HG03280 (cell line): Measurements from ENCODE around the gene MAML3.

Experiments used
- ATAC-seq: cut with Tn5 transposase; IDR thresholded peaks from one replicate; pipeline ENCODE4 v1.9.1; 2021; ENCODE audit warnings: mild to moderate bottlenecking, moderate library complexity; ENCODE audit not compliant: unreplicated experiment

The MAML3 gene

DNA sequence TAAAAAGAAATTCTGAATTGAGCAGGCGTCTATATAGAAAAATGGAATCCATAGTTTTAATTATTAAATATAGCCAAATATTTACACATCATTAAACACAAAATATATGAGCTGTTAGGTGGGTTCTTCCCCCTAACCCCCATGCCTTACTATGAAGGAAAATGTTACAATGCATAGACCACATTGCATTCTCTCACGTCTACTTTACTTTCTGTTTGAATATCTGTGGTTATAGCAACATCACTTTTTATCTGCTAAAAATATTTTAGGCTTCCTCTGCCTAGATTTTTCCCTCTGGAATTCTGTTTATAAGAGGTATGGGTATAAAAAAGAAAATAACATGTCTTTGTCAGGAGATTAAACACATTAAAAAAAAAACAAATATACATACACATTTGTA is 73.1 kb downstream of the MAML3 start:
- ATAC-seq = no peak

DNA sequence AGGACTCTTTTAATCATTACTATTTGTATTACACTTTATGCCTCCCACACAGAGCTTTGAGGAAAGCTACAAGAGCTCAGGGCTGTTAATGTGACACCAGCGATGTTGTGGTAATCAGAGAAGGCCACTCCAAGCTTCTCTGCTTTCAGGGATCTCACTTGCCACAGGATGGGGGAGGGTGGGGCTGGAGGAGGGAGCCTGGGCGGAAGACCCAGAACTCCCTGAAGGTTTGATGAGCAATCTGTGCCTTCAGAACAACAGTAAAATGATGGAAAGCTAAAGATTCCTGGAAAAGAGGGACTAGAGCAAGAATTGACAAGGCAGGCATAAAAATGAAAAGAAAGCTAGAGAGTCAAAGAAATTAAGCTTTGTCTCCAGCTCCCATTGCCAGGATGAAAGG is 75.6 kb downstream of the MAML3 start:
- no peak for ATAC-seq

DNA sequence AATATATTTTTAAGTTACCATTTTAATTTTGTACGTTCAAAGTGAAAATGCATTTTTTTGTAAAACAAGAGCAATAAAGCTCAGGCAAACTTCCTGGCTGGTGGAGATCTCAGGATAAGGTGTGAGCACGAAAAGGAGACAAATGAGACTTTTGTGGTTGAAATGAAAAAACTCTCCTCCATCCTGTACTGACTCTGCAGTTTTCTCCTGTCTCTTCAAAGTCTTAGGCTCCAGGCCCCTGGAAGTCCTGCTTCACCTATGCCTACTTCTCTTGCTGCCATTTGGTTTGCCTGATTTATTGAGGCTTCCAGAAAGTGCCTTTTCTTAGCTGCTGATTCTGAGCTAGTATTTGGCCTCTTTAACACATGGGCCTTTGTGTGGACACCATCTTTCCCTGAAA is 77.7 kb downstream of the MAML3 start:
- no peak for ATAC-seq

DNA sequence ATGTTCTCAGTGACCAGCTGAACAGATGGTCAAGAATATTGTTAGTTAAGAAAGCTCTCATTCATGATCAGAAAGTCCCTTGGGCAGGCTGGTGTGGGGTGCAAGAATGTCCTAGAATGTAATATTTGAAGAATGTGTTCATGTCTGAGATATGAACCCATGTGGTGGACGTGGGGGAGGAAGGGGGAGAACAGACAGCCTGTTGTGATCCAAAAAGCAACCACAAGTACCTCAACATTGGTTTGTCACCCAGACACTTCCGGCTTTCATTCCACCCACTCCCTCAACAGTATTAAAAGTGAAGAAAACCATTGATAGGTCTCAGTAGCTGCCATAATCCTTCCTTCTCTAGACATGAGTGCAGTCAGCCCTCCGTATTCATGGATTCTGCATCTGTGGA is 82.2 kb downstream of the MAML3 start:
- ATAC-seq = peak; percentile 70

DNA sequence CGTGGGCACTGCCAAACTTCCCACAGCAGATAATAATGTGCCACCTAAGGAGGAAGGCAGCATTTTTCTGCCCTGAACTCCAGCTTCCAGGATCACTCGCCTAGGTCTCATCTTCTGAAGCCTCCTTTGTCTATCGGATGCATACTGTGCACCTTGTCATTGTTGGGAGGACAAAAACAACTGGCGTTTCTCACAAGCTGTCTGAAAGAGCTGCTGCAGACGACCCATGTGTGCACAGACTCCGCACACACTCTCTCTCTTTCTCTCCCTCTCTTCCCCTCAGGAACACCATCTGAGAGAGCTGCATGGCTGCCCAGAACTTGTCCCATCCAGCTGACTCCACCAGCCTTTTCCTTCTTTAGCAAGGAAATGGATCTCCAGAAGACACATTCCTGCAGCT is 83.0 kb downstream of the MAML3 start:
- ATAC-seq = no peak

DNA sequence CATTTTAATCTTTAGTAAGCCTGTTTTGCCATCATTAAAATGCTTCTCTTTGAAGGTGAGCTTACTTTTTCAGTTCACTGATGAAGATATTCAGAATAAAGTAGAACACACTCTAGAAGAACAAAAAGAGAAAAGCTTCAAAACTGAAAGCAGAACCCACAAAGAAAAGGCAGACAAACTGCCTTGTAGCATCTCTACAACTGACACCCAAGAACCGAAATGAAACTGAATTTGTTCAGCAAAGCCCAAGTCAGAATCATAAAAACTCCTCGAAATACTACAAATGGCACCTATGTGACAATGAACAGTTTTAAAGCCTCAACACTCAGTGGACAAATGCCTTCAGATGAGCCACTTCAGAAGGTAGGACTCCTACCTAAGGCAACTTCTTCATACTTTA is 83.6 kb downstream of the MAML3 start:
- ATAC-seq = no peak

DNA sequence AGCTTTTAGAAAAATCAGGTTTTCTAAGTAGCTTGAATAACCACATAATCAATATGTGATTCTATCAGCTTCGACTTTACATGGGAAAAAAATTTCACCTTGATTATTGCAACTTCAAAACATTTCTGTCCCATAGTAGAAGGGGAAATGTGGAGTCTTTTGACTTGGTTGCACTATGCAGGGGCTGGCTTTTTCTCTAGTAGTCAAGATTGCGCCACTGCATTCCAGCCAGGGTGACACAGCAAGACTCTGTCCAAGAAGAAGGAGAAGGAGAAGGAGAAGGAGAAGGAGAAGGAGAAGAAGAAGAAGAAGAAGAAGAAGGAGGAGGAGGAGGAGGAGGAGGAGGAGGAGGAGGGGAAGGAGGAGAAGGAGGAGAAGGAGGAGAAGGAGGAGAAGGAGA is 84.9 kb downstream of the MAML3 start:
- no peak for ATAC-seq

DNA sequence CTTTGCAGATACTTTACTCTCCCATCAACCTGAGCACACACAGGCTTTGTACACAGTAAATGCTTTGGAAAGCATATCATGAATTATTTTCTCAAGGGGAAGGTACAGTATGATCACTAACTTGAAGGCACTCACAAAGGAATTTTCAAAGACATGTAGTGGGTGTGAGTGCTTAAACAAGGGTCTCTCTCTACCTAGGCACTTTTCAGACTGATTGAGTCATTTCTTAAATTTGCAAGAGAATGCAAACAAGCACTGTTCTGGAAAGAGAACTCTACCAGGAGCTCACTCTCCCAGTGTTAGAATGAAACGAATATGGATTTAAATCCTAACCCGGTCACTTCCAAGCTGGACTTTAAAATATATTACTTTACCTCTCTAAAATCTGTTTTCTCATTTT is 85.7 kb downstream of the MAML3 start:
- ATAC-seq = no peak

DNA sequence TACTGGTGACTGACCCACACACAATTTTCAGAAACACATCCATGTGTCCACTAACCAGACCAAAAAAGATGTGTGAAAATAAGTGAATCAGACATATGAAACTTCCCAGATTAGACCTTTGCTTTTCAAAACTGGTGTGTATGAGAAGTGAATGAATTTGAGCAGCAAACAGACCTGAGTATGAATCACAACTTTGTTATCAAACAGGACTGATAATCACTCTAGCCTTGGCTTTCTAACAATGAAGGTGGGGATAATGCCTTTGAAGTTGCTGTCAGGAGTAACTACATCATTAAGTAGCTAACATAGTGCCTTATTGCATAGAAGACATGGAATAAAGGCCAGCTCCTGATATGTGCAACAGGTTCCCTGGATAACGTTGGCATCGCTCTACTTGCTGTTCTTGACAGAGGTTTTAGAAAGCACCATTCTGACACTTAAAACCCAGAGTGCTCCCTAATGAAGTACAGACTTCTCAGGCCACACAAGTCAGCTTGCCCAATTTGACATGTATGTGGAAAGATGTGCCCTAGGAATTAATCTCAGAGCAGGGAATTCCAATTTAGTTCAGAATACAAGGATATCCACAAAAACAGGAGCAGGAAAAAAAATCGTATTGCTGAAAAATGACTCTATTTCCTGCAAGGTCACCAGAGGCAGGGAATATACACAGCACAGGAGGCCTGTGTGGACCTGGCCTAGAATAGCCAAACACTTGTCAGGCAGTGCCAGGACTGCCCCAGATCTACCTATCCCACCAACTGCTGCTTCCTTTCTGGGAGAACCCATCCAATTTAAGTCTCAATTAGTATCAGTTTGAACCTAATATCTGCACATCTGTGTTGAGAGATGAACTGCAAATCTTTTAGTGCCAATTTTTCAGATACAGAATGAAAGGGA is 87.7 kb downstream of the MAML3 start:
- no peak for ATAC-seq

DNA sequence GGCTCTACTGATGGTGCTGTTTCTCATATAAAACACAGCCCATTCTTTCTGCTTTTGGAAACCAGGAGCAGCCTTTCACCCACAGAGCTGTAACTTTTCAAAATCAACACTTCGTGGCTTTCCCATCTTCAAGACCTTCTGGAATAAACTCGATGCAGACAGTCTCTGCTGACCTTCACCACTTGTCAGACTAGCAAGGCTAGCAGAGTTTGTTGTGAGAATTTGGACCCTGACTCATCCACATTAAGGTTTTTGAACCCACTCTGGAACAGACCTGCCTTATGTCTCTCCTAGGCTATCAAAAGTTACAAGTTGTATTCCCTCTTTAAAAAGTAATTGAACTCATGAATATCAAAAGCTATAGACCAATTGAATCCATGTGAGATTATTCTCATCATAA is 88.6 kb downstream of the MAML3 start:
- ATAC-seq = no peak

DNA sequence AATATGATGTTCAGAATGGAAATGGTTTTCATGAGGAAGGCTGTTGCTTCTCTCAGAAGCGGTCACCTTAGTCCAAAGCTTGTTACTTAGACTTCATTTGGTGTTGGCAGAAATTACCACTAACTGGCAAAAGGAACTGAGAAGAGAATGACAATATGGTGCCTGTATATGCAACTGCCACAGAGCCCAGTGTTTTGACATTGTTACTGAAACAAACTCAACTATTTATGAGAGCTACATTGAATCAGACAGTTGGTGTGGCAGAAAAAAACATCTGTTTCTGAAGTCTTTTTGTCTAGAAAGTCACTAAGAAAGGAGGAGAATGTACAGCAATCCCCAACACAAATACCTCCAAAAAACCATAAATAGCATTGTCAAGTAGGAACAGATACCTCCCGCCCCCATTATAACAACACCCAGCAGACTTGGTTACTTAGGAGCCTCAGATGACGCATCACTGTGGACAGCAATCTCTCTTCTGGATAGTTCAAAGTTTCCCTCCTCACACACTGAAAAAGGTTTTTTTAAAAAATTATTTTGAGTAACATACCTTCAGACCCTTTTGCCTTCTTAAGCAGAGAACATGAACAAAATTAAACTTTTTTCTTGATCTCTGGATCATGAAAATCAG is 92.2 kb downstream of the MAML3 start:
- no peak for ATAC-seq

DNA sequence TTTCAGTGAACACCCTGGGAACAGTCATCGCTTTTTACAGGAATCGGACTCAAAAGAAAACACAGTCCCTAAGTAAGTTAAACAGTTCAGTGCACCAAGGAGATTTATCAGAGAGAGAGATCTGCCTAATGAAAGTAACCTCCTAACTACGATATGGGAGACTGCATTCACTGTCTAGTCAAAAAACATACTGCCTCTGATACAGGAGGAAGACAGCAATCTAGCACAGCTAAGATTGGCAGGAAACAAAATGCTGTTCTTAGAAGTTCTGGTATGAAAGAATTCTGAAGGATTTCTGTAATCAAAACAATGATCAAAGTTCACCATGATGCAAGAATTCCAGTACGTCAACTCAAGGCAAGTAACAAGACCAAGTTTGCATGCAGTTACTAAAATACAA is 92.8 kb downstream of the MAML3 start:
- no peak for ATAC-seq

DNA sequence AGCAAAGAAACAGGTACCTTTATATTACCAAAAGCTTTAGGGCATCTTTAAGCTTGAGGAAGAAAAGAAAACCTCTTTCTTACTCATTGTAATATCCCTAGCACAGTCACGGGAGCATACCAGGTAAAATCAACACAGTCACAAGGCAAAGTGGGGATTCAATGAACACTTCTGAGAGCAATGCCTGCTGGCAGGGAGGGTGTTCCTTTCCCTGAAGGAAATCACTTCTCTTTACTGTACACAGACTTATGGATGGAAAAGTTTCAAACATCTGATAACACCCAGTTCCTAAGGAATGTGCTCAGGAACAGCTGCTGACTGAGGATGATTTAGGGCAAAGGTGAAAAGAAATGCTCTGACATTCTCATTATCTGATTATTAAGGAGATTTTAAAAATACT is 94.8 kb downstream of the MAML3 start:
- no peak for ATAC-seq

DNA sequence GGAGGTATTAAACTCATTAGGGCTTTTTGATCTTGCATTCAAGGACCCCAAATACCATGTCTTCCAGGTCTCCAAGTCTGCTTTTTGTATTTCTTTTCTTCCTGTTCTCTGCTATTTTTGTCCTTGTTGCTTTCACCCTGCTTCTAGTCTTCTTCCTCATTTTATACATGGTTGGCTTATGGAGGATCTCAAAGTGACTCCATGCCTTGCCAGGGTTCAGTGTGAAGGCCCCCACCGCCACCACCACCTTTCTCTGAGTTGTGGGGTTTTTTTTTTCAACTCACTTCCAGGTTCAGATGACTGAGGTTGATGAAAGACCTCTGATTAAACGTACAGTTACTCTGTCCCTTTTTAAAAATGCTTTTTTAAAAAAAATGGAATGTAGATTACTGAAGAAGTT is 96.3 kb downstream of the MAML3 start:
- no peak for ATAC-seq

DNA sequence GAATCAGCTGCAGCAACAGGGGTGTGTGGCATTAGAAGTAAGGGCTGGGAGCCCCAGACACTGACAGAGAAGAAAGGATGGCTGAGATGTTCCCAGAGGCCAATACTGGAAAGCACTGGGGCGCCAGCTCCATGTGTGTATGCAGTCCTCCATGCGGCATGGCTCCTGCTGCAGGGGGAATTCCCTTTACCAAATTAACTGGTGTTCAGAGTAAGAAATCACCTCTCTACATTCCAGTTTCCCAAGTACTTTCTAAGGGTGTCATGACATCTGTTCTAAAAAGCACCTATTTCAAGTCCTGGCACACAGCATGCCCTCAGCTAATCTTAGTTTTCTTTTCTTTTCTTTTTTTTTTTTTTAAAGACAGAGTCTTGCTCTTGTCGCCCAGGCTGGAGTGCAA is 98.0 kb downstream of the MAML3 start:
- no peak for ATAC-seq

DNA sequence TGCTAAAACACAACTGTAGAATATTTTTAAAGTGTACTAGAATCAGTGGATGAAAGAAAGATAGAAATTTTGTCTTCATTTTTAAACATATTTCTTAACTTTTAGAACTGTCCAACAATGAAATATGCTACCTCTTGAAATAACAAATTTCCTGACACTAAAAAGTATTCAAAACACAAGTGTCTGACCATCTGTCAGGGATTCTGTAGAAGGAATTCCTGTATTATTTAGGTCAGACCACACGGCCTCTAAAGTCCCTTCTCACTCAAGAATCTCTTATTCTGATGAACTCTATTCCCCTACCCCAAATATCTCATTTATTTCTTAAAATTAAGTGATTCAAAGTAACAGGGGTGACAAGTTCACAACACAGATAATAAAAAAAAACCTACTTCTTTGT is 99.1 kb downstream of the MAML3 start:
- ATAC-seq = no peak

DNA sequence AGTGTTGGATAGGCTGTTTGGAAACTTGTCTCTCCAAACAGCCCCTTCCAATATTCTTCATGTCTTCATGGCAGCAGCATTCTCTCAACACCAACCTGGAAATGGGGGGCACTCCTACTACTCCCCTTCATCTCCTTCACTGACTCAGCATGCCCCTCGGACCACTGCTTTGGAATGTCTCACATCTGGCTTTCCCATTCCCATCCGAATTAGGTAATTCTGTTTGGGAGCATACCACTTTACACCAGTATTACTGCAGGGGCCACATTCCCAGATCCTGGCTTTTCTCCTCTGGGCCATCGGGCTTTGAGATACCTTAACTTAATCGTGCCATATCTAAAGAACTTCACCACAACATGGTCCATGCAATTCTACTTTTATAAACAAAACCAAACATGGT is 100.8 kb downstream of the MAML3 start:
- no peak for ATAC-seq

DNA sequence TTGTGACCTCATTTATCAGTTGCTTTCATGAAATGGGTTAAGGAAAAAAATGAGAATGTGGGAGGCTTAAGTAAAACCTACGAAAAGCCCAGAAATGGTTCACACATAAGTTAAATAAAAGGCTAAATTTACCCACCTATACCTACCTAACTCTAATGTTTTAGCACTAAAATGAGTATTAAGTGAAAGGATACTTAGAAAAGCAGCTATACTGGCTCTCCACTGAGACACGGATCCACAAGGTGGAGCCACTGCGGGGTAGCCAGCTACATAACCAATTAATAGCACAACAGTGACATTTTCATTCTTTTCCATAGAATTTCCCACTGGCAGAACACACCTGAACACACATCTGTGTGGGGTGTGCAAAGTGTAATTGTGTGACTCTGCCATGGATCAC is 101.9 kb downstream of the MAML3 start:
- ATAC-seq = no peak

DNA sequence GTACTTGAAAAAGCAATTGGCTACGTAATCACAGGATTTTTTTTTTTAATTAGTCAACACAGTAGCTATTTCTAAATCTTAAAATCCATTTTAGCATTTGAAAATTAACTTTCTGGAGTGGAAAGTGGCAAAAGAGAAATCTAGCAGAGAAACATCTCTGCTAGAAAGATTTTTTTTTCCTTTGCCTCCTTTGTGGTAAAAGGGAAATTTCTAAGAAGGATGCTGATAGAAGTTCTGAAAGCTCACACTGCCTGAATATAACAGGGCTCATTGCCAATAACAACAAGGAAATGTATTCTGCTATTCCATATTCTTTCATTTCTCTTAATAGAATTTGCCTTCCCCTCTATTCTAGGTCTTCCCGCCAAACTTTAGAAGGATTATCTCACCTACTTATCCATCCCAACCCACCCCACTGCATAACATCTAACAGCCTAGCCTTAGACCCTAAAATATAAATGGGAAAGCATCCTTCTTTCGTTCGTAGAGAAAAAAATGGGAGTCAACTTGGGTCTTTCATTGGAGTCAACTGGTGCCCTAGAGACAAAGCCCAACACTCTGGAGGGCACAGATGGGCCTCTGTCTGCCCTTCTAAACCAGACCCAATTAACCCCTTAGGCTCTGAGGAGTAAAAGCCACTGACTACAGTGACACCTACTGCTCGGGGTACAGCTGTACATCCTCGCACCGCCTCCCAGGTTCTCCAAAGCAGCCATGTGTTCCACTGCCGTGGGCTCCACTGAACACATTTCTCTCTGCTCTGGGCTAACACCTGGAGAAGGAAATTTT is 103.9 kb downstream of the MAML3 start:
- no peak for ATAC-seq

DNA sequence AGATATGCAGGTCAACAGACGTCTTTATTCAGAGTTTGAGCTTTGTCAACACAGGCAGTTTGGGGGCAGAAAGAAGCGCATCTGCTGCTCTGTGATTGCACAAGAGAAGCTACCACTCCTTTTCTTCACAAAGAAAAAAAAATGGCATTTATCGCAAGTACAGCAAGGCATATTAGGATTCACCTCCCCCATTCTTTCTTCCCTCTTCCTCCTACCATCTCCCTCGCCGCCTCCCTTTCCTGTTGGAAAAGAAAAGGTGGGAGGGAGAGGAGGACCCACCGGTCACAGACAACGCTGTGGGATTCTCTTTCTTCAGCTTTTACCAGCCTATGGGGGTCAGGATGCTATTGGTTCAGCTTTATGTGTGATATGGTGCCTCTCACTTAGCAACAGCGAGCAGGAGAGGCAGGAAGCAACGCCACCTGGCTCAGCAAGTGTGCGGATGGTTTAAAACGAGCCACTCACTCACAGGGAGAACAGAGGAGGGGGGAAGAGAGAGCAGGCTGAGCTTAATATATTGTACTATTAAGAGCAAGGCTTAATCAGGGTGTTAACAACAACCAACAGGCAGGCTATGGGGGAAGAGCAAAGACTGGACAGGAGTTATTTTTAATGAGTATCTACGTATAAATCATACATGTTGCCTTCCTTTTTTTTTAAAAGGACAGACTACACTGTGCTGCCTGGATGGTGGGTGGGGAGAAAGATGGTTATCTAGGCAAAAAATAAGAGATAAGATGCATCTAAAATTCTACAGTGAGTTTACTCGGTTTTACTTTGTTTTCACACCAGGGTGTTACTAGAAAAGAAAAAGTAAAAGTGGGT is 104.7 kb downstream of the MAML3 start:
- ATAC-seq = no peak

DNA sequence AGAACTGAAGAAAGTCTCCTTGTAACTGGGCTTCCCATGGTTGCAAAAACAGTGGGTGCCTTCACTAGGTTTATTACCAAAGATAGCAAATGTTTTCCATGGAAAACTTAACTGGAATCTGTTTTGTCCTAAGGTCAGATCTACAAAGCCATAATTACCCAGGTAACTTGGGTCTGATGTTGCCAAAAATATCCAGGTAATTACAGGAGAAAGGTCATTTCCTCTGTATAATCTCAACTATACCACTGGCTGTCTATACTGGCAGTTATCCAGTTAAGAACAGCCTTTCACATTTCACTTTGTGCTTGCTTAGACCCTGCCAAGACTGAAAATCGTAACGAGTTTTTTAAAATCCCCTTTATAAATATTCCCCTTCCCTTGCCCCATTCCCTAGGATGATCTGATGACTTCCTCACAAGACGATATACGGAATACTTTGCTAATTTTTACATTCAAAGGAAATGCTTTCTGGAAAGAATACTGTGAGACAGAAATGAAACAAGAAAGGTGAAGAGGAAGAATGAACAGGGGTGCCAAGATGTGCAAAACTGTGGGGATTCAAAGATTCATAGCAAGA is 105.5 kb downstream of the MAML3 start:
- no peak for ATAC-seq
